GM23338 (cell line): Measurements from ENCODE around the gene SLC52A1.

ENCODE experiments used
- CREB1 ChIP-seq: fragments of 250-450 bp; sonication (Bioruptor Pico); IDR thresholded peaks from 2 replicates; pipeline ENCODE4 v1.5.0; 2020; ENCODE audit warnings: low read depth, mild to moderate bottlenecking, moderate library complexity
- EZH2 ChIP-seq: fragments of 200-600 bp; sonication (generic); IDR thresholded peaks from one replicate; pipeline ENCODE4 v1.8.0; 2017; ENCODE audit warnings: antibody characterized with exemption, mild to moderate bottlenecking, low read depth; ENCODE audit not compliant: unreplicated experiment
- EZH2phosphoT487 ChIP-seq: fragments of 200-600 bp; sonication (generic); IDR thresholded peaks from one replicate; pipeline ENCODE4 v1.8.1; 2018; ENCODE audit warnings: antibody characterized with exemption; ENCODE audit not compliant: unreplicated experiment
- JUNB ChIP-seq: IDR thresholded peaks from one replicate; pipeline ENCODE4 v1.6.1; 2016; ENCODE audit warnings: antibody characterized with exemption; ENCODE audit not compliant: unreplicated experiment
- NANOG ChIP-seq: IDR thresholded peaks from 2 replicates; pipeline ENCODE4 v1.6.1; 2016; ENCODE audit warnings: antibody characterized with exemption, borderline replicate concordance
- POLR2AphosphoS5 ChIP-seq: IDR thresholded peaks from 2 replicates; pipeline ENCODE4 v1.6.1; 2016; ENCODE audit warnings: antibody characterized with exemption, low read depth
- STAT1 ChIP-seq: IDR thresholded peaks from one replicate; pipeline ENCODE4 v1.6.1; 2016; ENCODE audit warnings: antibody characterized with exemption; ENCODE audit not compliant: unreplicated experiment
- ZNF114 ChIP-seq: fragments of 250-450 bp; sonication (Bioruptor Pico); IDR thresholded peaks from 2 replicates; pipeline ENCODE4 v1.5.0; 2020; ENCODE audit warnings: mild to moderate bottlenecking, moderate library complexity
- ZNF331 ChIP-seq: fragments of 250-450 bp; sonication (Bioruptor Pico); IDR thresholded peaks from 2 replicates; pipeline ENCODE4 v1.5.0; 2020; ENCODE audit warnings: low read depth, mild to moderate bottlenecking, moderate library complexity
- TF ChIP-seq, protein P1 (sequence below), 2 experiments: fragments of 200-600 bp in 1 of 2; sonication (generic) in 1 of 2; conservative IDR thresholded peaks; 2 replicates each; pipeline versions ENCODE4 v1.5.1 to v1.6.1; 2016 to 2017; ENCODE audit warnings: antibody characterized with exemption in 2 of 2, low read depth in 2 of 2, mild to moderate bottlenecking in 2 of 2, moderate library complexity in 1 of 2
- TF ChIP-seq, protein P2 (sequence below): IDR thresholded peaks from one replicate; pipeline ENCODE4 v1.6.1; 2018; ENCODE audit warnings: antibody characterized with exemption; ENCODE audit not compliant: unreplicated experiment
- TF ChIP-seq, protein P3 (sequence below): IDR thresholded peaks from 2 replicates; pipeline ENCODE4 v1.6.1; 2016; ENCODE audit warnings: antibody characterized with exemption
- TF ChIP-seq, protein P4 (sequence below): fragments of 250-450 bp; sonication (Bioruptor Pico); IDR thresholded peaks from 2 replicates; pipeline ENCODE4 v1.5.0; 2020; ENCODE audit warnings: mild to moderate bottlenecking, moderate library complexity

DNA sequence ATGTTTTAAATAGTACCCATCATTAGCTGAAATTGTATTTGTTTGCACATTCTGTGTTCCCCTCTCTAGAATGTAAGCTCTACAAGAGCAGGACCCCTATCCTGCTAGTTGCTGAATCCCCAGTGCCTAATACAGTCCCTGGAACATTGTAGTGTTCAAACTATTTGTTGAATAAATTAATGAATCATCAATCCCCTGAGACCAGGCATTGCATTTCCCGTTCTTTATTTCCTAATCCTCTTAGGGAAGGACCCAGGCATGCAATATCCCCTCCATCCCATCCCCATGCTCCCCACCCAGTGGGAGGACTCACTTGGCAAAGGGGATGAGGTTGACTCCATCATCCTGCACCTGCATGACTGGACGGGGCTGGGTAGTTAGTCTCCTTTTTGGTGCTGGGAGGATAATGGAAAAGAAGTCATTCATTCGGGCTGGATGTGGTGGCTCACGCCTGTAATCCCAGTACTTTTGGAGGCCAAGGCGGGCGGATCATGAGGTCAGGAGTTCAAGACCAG, 41.1 kb downstream of the SLC52A1 start:
- TF ChIP-seq, protein P1, sequence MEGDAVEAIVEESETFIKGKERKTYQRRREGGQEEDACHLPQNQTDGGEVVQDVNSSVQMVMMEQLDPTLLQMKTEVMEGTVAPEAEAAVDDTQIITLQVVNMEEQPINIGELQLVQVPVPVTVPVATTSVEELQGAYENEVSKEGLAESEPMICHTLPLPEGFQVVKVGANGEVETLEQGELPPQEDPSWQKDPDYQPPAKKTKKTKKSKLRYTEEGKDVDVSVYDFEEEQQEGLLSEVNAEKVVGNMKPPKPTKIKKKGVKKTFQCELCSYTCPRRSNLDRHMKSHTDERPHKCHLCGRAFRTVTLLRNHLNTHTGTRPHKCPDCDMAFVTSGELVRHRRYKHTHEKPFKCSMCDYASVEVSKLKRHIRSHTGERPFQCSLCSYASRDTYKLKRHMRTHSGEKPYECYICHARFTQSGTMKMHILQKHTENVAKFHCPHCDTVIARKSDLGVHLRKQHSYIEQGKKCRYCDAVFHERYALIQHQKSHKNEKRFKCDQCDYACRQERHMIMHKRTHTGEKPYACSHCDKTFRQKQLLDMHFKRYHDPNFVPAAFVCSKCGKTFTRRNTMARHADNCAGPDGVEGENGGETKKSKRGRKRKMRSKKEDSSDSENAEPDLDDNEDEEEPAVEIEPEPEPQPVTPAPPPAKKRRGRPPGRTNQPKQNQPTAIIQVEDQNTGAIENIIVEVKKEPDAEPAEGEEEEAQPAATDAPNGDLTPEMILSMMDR (conservative IDR thresholded peaks at IDR 0.05; ENCODE audit: low read depth in 2 of 2): no peak
- no peak for TF ChIP-seq CREB1 (CRISPR knock-in tag)
- no peak for TF ChIP-seq POLR2AphosphoS5
- TF ChIP-seq, protein P2, sequence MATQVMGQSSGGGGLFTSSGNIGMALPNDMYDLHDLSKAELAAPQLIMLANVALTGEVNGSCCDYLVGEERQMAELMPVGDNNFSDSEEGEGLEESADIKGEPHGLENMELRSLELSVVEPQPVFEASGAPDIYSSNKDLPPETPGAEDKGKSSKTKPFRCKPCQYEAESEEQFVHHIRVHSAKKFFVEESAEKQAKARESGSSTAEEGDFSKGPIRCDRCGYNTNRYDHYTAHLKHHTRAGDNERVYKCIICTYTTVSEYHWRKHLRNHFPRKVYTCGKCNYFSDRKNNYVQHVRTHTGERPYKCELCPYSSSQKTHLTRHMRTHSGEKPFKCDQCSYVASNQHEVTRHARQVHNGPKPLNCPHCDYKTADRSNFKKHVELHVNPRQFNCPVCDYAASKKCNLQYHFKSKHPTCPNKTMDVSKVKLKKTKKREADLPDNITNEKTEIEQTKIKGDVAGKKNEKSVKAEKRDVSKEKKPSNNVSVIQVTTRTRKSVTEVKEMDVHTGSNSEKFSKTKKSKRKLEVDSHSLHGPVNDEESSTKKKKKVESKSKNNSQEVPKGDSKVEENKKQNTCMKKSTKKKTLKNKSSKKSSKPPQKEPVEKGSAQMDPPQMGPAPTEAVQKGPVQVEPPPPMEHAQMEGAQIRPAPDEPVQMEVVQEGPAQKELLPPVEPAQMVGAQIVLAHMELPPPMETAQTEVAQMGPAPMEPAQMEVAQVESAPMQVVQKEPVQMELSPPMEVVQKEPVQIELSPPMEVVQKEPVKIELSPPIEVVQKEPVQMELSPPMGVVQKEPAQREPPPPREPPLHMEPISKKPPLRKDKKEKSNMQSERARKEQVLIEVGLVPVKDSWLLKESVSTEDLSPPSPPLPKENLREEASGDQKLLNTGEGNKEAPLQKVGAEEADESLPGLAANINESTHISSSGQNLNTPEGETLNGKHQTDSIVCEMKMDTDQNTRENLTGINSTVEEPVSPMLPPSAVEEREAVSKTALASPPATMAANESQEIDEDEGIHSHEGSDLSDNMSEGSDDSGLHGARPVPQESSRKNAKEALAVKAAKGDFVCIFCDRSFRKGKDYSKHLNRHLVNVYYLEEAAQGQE: no peak
- TF ChIP-seq JUNB: no peak
- TF ChIP-seq STAT1: no peak
- TF ChIP-seq EZH2: no peak
- TF ChIP-seq EZH2phosphoT487: no peak
- TF ChIP-seq, protein P3, sequence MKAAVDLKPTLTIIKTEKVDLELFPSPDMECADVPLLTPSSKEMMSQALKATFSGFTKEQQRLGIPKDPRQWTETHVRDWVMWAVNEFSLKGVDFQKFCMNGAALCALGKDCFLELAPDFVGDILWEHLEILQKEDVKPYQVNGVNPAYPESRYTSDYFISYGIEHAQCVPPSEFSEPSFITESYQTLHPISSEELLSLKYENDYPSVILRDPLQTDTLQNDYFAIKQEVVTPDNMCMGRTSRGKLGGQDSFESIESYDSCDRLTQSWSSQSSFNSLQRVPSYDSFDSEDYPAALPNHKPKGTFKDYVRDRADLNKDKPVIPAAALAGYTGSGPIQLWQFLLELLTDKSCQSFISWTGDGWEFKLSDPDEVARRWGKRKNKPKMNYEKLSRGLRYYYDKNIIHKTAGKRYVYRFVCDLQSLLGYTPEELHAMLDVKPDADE: no peak
- TF ChIP-seq ZNF114 (CRISPR knock-in tag): no peak
- TF ChIP-seq NANOG: no peak
- TF ChIP-seq, protein P4, sequence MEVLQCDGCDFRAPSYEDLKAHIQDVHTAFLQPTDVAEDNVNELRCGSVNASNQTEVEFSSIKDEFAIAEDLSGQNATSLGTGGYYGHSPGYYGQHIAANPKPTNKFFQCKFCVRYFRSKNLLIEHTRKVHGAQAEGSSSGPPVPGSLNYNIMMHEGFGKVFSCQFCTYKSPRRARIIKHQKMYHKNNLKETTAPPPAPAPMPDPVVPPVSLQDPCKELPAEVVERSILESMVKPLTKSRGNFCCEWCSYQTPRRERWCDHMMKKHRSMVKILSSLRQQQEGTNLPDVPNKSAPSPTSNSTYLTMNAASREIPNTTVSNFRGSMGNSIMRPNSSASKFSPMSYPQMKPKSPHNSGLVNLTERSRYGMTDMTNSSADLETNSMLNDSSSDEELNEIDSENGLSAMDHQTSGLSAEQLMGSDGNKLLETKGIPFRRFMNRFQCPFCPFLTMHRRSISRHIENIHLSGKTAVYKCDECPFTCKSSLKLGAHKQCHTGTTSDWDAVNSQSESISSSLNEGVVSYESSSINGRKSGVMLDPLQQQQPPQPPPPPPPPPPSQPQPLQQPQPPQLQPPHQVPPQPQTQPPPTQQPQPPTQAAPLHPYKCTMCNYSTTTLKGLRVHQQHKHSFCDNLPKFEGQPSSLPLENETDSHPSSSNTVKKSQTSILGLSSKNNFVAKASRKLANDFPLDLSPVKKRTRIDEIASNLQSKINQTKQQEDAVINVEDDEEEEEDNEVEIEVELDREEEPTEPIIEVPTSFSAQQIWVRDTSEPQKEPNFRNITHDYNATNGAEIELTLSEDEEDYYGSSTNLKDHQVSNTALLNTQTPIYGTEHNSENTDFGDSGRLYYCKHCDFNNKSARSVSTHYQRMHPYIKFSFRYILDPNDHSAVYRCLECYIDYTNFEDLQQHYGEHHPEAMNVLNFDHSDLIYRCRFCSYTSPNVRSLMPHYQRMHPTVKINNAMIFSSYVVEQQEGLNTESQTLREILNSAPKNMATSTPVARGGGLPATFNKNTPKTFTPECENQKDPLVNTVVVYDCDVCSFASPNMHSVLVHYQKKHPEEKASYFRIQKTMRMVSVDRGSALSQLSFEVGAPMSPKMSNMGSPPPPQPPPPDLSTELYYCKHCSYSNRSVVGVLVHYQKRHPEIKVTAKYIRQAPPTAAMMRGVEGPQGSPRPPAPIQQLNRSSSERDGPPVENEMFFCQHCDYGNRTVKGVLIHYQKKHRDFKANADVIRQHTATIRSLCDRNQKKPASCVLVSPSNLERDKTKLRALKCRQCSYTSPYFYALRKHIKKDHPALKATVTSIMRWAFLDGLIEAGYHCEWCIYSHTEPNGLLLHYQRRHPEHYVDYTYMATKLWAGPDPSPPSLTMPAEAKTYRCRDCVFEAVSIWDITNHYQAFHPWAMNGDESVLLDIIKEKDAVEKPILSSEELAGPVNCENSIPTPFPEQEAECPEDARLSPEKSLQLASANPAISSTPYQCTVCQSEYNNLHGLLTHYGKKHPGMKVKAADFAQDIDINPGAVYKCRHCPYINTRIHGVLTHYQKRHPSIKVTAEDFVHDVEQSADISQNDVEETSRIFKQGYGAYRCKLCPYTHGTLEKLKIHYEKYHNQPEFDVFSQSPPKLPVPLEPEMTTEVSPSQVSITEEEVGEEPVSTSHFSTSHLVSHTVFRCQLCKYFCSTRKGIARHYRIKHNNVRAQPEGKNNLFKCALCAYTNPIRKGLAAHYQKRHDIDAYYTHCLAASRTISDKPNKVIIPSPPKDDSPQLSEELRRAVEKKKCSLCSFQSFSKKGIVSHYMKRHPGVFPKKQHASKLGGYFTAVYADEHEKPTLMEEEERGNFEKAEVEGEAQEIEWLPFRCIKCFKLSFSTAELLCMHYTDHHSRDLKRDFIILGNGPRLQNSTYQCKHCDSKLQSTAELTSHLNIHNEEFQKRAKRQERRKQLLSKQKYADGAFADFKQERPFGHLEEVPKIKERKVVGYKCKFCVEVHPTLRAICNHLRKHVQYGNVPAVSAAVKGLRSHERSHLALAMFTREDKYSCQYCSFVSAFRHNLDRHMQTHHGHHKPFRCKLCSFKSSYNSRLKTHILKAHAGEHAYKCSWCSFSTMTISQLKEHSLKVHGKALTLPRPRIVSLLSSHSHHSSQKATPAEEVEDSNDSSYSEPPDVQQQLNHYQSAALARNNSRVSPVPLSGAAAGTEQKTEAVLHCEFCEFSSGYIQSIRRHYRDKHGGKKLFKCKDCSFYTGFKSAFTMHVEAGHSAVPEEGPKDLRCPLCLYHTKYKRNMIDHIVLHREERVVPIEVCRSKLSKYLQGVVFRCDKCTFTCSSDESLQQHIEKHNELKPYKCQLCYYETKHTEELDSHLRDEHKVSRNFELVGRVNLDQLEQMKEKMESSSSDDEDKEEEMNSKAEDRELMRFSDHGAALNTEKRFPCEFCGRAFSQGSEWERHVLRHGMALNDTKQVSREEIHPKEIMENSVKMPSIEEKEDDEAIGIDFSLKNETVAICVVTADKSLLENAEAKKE (CRISPR knock-in tag): no peak
- no peak for TF ChIP-seq ZNF331 (CRISPR knock-in tag)
